ENCODE results near the gene MEX3A.
A peak's percentile ranks its signal among the peaks of the same experiment; 100 is the strongest.
"Not testable (repeated sequence)": the region's sequence is repeated elsewhere in the genome, so short reads cannot be mapped to it uniquely, and the experiment has no call there.

MEX3A gene, protein sequence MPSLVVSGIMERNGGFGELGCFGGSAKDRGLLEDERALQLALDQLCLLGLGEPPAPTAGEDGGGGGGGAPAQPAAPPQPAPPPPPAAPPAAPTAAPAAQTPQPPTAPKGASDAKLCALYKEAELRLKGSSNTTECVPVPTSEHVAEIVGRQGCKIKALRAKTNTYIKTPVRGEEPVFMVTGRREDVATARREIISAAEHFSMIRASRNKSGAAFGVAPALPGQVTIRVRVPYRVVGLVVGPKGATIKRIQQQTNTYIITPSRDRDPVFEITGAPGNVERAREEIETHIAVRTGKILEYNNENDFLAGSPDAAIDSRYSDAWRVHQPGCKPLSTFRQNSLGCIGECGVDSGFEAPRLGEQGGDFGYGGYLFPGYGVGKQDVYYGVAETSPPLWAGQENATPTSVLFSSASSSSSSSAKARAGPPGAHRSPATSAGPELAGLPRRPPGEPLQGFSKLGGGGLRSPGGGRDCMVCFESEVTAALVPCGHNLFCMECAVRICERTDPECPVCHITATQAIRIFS

DNA sequence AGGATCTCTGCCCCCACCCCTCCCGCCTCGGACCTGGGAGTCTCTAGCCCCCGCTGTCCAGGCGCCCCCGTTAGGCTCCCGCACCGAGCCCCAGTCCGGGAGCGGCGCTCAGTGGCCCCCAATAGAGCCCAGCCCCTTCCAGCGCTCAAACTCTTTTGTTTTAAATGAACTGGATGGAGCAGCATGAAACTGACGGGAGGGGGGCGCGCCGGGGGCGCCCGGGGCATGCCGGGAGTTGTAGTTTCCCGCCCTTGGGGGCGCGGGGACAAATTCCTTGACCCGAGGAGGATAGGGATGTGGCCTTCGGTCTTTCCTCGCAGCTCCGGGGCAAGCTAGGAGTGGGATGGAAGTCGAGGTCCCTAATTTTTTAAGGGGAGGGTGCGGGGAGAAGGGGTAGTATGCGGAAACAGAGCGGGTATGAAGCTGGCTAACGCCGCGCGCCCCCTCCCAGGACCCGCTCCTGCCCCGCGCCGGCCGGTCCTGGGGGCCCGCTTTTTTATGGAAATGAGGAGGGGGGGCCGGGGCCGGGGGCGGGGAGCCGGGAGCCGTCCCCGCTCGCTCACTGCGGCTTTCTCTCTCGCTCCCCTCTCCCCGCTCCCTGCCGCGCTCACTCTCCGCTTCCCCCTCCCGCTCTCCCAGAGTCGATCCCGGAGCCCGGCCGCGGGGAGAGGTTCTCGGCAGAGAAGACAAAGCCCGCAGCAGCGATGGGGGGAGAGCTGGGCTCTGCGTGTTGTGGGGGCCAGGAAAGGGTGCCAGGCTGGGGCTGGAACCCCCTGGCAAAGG lies at the start of gene MEX3A:
Gene MEX3A (minus strand): TSS at position 157 of the 783 bp plus-strand sequence. CDS start 467 bp downstream, outside the sequence.
- DNase-seq: peak; percentile 87

GRCh38 chr1:156130578-156130942 lies 48.3 kb upstream of the MEX3A start:
- DNase-seq: no peak

GRCh38 chr1:156129687-156130577 lies 47.7 kb upstream of the MEX3A start:
- DNase-seq: peak; percentile 92

- DNase-seq: no peak
Observed at GRCh38 chr1:156128654-156129597, 46.7 kb upstream of the MEX3A start.

DNA sequence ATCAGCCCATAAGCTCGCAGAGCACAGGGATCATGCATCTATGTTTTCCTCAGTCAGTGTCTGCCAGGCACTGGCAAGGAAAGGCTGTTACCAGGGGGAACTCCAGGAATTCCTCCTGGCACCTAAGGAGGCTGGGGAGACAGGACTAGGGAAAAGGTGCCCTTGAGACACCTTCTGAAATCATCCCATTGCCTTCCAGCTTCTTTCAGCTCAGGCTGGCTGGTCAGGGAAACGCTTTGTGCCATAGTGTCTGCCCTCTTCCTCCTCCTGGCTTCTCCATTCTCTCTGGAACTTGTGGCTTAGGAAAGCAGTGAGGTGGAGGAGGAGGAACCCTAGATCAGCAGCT lies 46.0 kb upstream of the MEX3A start:
- no peak for DNase-seq

GRCh38 chr1:156126630-156127534 lies 44.6 kb upstream of the MEX3A start:
- peak; percentile 94 for DNase-seq

DNA sequence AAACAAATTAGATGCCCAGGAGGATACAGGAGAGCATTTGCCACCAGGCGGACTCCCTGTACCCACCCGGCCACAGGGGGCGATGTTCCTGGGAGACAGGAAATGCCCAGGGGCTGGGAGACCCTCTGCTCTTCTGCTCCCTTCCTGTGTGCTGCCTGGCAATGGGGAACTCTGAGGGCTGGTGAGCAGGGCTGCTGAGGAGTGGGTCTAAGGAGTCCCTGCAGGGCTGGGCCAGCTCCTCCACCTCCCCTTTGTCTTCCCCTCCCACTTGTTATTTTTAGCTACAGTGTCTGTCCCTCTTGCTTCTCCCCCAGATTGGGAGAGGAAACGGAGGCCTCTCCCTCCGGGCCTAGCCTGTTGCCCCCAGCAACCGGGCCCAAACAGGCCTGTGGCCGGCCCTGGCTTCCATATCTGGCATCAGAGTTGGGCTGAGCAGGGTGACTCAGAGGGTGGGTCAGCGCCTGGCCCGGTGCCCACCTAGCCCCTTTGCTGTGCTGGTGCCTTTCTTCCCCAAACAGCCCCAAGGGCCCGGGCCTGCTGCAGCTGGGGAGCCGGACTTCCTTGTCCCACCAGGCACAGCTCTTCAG lies 43.9 kb upstream of the MEX3A start:
- DNase-seq: peak; percentile 88

DNA sequence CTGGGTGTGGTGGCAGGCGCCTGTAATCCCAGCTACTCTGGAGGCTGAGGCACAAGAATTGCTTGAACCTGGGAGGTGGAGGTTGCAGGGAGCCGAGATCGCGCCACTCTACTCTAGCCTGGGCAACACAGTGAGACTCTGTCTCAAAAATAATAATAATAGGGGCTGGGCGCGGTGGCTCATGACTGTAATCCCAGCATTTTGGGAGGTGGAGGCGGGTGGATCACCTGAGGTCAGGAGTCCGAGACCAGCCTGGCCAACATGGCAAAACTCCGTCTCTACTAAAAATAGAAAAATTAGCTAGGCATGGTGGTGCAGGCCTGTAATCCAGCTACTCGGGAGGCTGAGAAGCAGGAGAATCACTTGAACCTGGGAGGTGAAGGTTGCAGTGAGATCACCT lies 43.3 kb upstream of the MEX3A start:
- not testable (repeated sequence) for DNase-seq

- peak; percentile 75 for DNase-seq
Observed at GRCh38 chr1:156124557-156125483, 42.6 kb upstream of the MEX3A start.

GRCh38 chr1:156123356-156124196 lies 41.3 kb upstream of the MEX3A start:
- DNase-seq: peak; percentile 89

DNA sequence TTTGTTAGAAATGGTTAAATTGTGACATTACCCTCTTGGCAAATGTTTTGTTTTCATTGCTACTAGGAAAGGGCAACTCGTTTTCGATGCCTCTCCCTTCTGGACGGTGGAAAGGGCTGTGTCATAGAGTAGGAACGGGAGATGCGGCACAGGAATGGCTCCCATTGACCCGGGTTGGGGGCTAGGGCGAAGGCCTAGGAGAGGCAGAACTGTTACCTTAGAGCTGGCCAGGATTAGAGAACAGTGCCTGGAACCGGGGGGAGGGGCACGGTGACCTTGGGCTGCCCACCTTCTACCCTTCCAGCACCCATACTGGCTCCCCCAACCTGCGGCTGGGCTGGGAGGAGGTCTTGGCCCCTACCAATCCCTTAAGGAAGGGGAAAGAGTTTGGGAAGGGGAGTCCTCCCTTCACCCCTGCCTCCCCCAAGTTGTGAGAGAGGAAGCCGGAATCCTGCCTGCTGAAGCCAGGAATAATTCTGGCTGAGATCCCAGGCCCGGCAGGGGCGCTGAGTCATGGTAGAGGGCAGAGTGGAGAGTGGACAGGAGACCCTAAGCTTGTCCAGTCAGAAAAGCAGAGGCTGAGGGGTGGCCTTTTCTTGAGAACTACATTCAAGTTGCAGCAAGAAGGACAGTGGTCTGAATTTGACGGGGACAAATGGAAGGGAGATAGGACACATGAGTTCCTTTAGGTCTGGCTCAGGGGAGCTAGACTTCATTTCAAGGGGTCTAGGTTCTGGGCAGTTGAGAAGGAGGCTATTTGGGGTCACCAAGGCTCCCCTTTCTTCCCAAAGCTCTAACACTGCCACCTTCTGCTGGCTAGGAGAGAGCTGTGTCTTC lies 40.5 kb upstream of the MEX3A start:
- no peak for DNase-seq

DNA sequence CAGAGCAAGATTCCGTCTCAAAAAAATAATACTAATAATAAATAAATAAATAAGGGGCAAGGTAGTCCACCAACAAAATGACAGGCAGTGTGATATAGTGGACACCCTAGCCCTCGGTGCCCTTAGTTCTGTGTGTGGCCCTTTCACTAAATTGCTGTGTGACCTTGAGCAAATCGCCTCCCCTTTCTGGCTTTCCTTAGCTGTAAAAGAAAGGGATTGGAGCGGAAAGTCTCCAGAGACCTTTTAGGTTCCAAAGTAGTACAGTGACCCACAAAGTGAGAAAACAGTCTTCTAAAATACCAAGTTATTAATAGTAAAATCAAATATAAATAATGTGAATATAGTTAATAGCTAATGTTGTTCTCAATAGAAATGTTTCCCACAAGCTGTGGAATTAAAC lies 39.8 kb upstream of the MEX3A start:
- no peak for DNase-seq

GRCh38 chr1:156121457-156121856 lies 39.2 kb upstream of the MEX3A start:
- DNase-seq: no peak

GRCh38 chr1:156121005-156121404 lies 38.7 kb upstream of the MEX3A start:
- not testable (repeated sequence) for DNase-seq

DNA sequence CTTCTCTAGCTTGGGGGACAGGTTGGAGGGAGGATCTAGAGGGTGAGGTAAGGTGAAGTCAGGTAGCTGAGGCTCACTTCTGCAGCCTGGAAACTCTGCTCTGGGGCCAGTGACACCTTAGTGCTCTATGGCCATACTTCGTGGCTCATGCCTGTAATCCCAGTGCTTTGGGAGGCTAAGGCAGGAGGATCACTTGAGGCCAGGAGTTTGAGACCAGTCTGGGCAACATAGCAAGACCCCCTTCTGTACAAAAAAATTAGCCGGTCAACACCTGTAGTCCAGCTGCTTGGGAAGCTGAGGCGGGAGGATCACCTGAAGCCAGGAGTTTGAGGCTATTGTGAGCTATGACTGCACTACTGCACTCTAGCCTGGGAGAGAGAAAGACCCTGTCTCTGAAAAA lies 38.1 kb upstream of the MEX3A start:
- DNase-seq: no peak

- DNase-seq: no peak
Observed at GRCh38 chr1:156119503-156120209, 37.4 kb upstream of the MEX3A start.

Measured in activated effector memory CD4-positive, alpha-beta T cell treated with anti-CD3 and anti-CD28 coated beads, Interleukin-2, amount 50 U/mL, for 16 hours (primary cell).